Measurements from ENCODE around the gene BBIP1.

BBIP1 gene

GRCh38 chr10:110861930-110862649 lies 56.9 kb downstream of the BBIP1 start:
- DNase-seq, result no peak

DNA sequence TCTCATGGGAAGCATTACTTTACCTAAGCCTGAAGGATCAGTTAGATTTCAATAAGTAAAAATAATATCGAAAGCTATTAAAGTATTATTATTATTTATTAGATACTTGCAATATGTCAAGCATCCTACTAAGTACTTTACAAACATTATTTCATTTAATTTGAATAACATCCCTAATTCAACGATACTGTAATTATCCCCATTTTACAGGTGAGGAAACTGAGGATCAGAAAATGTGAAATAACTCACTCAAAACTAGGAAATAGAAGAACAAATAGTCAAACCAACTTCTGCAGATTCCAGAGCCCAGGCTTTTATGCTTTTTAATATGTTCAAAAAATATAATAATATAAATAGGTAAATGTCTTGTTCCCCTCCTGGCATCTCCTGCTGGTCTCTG lies 57.5 kb downstream of the BBIP1 start:
- DNase-seq, result no peak

DNA sequence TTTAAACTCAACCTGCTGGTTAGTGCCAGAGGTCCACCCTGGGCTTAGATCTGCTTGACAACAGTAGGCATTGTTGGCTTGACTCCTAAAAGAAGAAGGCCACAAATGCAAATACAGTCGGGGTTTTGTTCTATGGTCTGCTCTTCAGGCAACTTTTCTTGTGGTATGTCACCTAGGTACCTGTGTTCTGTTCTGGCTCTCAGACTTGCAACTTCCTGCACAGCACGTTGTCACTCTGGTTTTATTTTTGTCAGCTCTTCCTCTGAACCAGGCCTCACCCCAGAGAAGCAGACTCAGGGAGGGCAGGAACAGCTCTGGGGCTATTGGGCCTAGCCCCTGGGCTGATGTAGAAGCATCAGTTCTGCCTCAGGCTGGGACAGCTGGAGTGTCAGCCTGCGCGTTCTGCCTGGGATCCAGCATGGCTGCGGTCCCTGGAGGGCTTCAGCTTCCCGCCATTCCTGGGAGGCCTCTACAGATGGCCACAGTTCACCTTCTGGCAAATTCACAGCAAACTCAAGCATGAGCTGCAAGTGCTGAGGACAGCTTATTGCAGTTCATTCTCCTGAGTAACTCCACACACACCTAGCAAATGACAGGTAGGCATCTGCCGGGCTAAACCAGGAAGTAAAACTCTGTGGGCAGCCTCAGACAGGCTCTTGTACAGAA lies 58.3 kb downstream of the BBIP1 start:
- peak; percentile 80 for DNase-seq

GRCh38 chr10:110859973-110860376 lies 59.0 kb downstream of the BBIP1 start:
- DNase-seq, result peak; percentile 54

GRCh38 chr10:110859206-110859972 lies 59.6 kb downstream of the BBIP1 start:
- no peak for DNase-seq

- peak; percentile 31 for DNase-seq
Observed at GRCh38 chr10:110858297-110858934, 60.6 kb downstream of the BBIP1 start.

GRCh38 chr10:110857265-110858171 lies 61.5 kb downstream of the BBIP1 start:
- DNase-seq, result peak; percentile 81

- no peak for DNase-seq
Observed at GRCh38 chr10:110853921-110854605, 64.9 kb downstream of the BBIP1 start.

DNA sequence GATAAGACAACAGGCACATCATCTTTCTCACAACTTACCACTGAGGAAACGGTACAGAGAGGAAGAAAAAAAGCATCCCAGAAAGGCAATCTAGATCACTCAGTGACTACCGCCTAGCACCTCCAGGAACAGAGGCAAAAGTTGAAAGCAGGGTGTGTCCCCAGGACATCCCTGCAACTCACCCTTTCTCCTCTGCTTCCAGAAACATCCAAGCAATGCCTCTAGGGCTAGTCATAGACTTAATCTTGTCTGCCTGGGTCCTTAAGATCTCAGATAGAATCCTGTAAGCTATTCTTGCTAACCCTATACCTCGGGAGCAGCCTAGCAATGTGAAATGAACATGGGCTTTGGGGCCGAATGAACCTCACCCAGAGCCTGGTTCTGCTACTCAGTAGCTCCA lies 66.0 kb downstream of the BBIP1 start:
- no peak for DNase-seq

GRCh38 chr10:110852255-110852896 lies 66.6 kb downstream of the BBIP1 start:
- no peak for DNase-seq

DNA sequence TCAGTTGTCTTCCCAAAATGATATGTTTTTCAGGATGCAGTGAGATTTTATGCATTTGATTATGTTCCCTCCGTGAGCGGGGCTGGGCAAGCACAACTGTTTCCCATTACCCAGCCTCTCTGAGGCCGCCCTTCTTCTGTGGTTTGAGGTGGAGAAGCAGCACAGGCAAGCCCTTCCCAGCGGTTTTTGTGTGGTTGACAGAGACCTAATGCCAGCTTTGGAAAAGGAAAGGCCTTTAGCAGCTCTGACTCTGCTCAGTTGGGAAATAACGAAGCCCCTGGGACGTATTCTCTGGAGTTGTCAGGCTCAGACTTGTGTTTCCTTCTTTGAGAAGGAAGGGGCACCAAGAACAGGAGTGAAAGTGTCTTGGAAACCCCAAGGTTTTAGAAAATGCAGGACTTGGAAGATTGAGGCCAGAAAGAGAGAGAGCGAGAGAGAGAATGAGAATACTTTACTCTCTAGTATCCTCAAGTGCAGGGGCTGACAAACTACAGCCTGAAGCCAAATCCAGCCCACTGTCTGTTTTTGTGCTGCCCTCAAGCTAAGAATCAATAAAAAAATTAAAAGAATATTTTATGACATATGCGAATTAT lies 67.9 kb downstream of the BBIP1 start:
- DNase-seq, result no peak

- no peak for DNase-seq
Observed at GRCh38 chr10:110850099-110850498, 68.9 kb downstream of the BBIP1 start.
